ENCODE data around the gene SRSF3. TPM values are rescaled to one million over a fixed set of nuclear protein-coding genes. Genes with fewer than 3 reads are reported as not detected.

The SRSF3 gene
- total RNA-seq = 176 and 291 TPM in 2 replicates

GRCh38 chr6:36594029-36594815 lies at the start of gene SRSF3:
Gene SRSF3 (plus strand): TSS chr6:36594362. CDS start chr6:36596763, 2,401 bp downstream.

GRCh38 chr6:36546920-36547645 lies 47.1 kb upstream of the SRSF3 start, which contains the start of gene STK38:
Gene STK38 (minus strand): TSS chr6:36547479. CDS start chr6:36540202, 7,277 bp downstream.

Other genes starting within 250 kb of the SRSF3 start
- gene ETV7, start 206.7 kb upstream of the SRSF3 start, total RNA-seq = 0.12 and 0.22 TPM in 2 replicates
- gene PXT1, start 151.5 kb upstream of the SRSF3 start, total RNA-seq = not detected in 2 replicates
- 40.7 and 41.4 TPM in 2 replicates for gene KCTD20, start 151.4 kb upstream of the SRSF3 start, total RNA-seq
- gene STK38, start 46.9 kb upstream of the SRSF3 start, total RNA-seq = 13.4 and 19.0 TPM in 2 replicates
- 113 and 404 TPM in 2 replicates for gene CDKN1A, start 84.4 kb downstream of the SRSF3 start, total RNA-seq
- gene RAB44, start 103.5 kb downstream of the SRSF3 start, total RNA-seq = under 0.01 TPM in 1 of 2 replicates, not detected in the other
- gene CPNE5, start 245.1 kb downstream of the SRSF3 start, total RNA-seq = under 0.01 and 0.11 TPM in 2 replicates

All from uterine smooth muscle cell (primary cell).